Epithelial cell of proximal tubule (primary cell): ENCODE data around the gene ACBD3. TPM values are rescaled to one million over a fixed set of nuclear protein-coding genes. Genes with fewer than 3 reads are reported as not detected.

Experiments
- DNase-seq: peaks from one replicate; pipeline ENCODE4 v3.0.0-alpha.2; 2011; ENCODE audit warnings: low read depth
- H3K4me3 ChIP-seq: 2 replicates; pipeline ENCODE4 v1.5.1; 2011; ENCODE audit warnings: low read depth, mild to moderate bottlenecking, low read length
- CTCF ChIP-seq: conservative IDR thresholded peaks from 2 replicates; pipeline ENCODE4 v1.5.1; 2012; ENCODE audit warnings: low read depth, mild to moderate bottlenecking, low read length
- total RNA-seq: library from RNA; depleted of rRNA; stranded (reverse); fragments of >200 nt; gene quantifications from 2 replicates; pipeline ENCODE4 v1.2.3, GENCODE V29; 2015

The ACBD3 gene
- total RNA-seq, 1 donor from 2014 or later = 34.8 TPM

GRCh38 chr1:226123212-226123560 lies 63.4 kb downstream of the ACBD3 start:
- no peak for DNase-seq
- H3K4me3 ChIP-seq = no peak overlapping the region
- no peak for TF ChIP-seq CTCF

- no peak for DNase-seq
- peak; percentile 50 for TF ChIP-seq CTCF
- peak overlapping the region; percentile 59 for H3K4me3 ChIP-seq
These were observed 64.7 kb downstream of the ACBD3 start for GRCh38 chr1:226121587-226122400.

- no peak for TF ChIP-seq CTCF
- DNase-seq = no peak
- peak overlapping the region; percentile 59 for H3K4me3 ChIP-seq
These were observed 65.4 kb downstream of the ACBD3 start for GRCh38 chr1:226121049-226121586.

- H3K4me3 ChIP-seq = no peak overlapping the region
- no peak for TF ChIP-seq CTCF
- DNase-seq = no peak
These were observed 66.1 kb downstream of the ACBD3 start for GRCh38 chr1:226120398-226120797.

- TF ChIP-seq CTCF = no peak
- H3K4me3 ChIP-seq = no peak overlapping the region
- DNase-seq = no peak
These were observed 67.4 kb downstream of the ACBD3 start for GRCh38 chr1:226119169-226119568.

- H3K4me3 ChIP-seq = no peak overlapping the region
- no peak for TF ChIP-seq CTCF
- DNase-seq = no peak
These were observed 68.2 kb downstream of the ACBD3 start for GRCh38 chr1:226118357-226118756.

GRCh38 chr1:226117330-226117729 lies 69.2 kb downstream of the ACBD3 start:
- DNase-seq = no peak
- no peak overlapping the region for H3K4me3 ChIP-seq
- no peak for TF ChIP-seq CTCF
